GM12878 (cell line): Measurements from ENCODE around the gene SP6. TPM values are rescaled to one million over a fixed set of nuclear protein-coding genes. Genes with fewer than 3 reads are reported as not detected.

Experiments used
- ATAC-seq: fragments of 200-7000 bp; cut with Tn5 transposase; 3 replicates; pipeline ENCODE4 v1.9.1; 2020; ENCODE audit warnings: mild to moderate bottlenecking, moderate library complexity
- BruUV-seq: library from RNA; stranded (reverse); fragments of 400-500 nt; replicated peaks from 2 replicates; lab custom pipeline; 2021; lab: Mats Ljungman, UMichigan
- CTCF ChIA-PET: fragments of 300-600 bp; sonication (Branson Sonifier 250); formaldehyde crosslinking; extraction: SDS; loops from one replicate; lab custom pipeline; 2021; ENCODE audit warnings: inconsistent platforms; lab: Yijun Ruan, JAX
- POLR2A ChIA-PET: fragments of 350-600 bp; formaldehyde crosslinking; extraction: SDS; loops from one replicate; lab custom pipeline; 2021; ENCODE audit warnings: inconsistent platforms; lab: Charles Lee
- RAD21 ChIA-PET: fragments of 300-600 bp; sonication (Branson Sonifier 250); formaldehyde crosslinking; loops from one replicate; lab custom pipeline; 2023; ENCODE audit warnings: antibody characterized with exemption; ENCODE audit not compliant: unreplicated experiment; lab: Charles Lee
- SMC1A ChIA-PET: fragments of 300-600 bp; sonication (Branson Sonifier 250); formaldehyde crosslinking; loops from one replicate; lab custom pipeline; 2023; ENCODE audit not compliant: unreplicated experiment, uncharacterized antibody; lab: Charles Lee
- DNase-seq: peaks from one replicate; pipeline ENCODE4 v3.0.0-alpha.2; 2011; ENCODE audit warnings: low read depth, low spot score
- FAIRE-seq: peaks from 3 replicates; lab custom pipeline; 2011; peaks lifted over from hg19 to GRCh38; lab: Jason Lieb, UNC
- H2AFZ ChIP-seq: 2 replicates; pipeline ENCODE4 v1.6.0; 2011; ENCODE audit warnings: low read depth, low read length, control low read depth; ENCODE audit not compliant: control insufficient read depth
- H3K27ac ChIP-seq: 2 replicates; pipeline ENCODE4 v1.5.1; 2011; ENCODE audit warnings: control low read depth; ENCODE audit not compliant: control insufficient read depth, insufficient read depth
- H3K27me3 ChIP-seq, 2 experiments: replicated peaks in 1 of 2; 2 replicates each; pipeline versions ENCODE4 v1.6.0 to v1.6.1; 2011; ENCODE audit warnings: low read length in 1 of 2; ENCODE audit not compliant: control insufficient read depth in 2 of 2, insufficient read depth in 2 of 2
- H3K36me3 ChIP-seq, 2 experiments: 2 replicates each; pipeline ENCODE4 v1.5.1; 2011; ENCODE audit warnings: low read length in 1 of 2; ENCODE audit not compliant: control insufficient read depth in 2 of 2, insufficient read depth in 2 of 2
- H3K4me1 ChIP-seq: 2 replicates; pipeline ENCODE4 v1.6.1; 2011; ENCODE audit warnings: mild to moderate bottlenecking, low read length, moderate library complexity, mixed read lengths; ENCODE audit not compliant: control insufficient read depth, insufficient read depth
- H3K4me2 ChIP-seq: 2 replicates; pipeline ENCODE4 v1.6.0; 2011; ENCODE audit warnings: control low read depth; ENCODE audit not compliant: control insufficient read depth, insufficient read depth
- H3K4me3 ChIP-seq: fragments of 200-600 bp; sonication (generic); 2 replicates; pipeline ENCODE4 v1.5.1; 2016
- H3K79me2 ChIP-seq: 2 replicates; pipeline ENCODE4 v1.6.0; 2011; ENCODE audit warnings: low read length; ENCODE audit not compliant: control insufficient read depth, insufficient read depth
- H3K9ac ChIP-seq: 2 replicates; pipeline ENCODE4 v1.8.0; 2011; ENCODE audit warnings: low read length, control low read depth, mixed read lengths; ENCODE audit not compliant: control insufficient read depth, insufficient read depth
- H3K9me3 ChIP-seq: replicated peaks from 3 replicates; pipeline ENCODE4 v1.5.1; 2011; ENCODE audit warnings: mild to moderate bottlenecking, low read length; ENCODE audit not compliant: control insufficient read depth, insufficient read depth
- H4K20me1 ChIP-seq: 2 replicates; pipeline ENCODE4 v1.6.0; 2011; ENCODE audit not compliant: control insufficient read depth, insufficient read depth
- CHD1 ChIP-seq: IDR thresholded peaks from 2 replicates; pipeline ENCODE4 v1.6.1; 2012; ENCODE audit warnings: low read depth, low read length, improper control_type of control experiment
- ETV6 ChIP-seq, 2 experiments: fragments of 450-650 bp in 1 of 2; IDR thresholded peaks in 1 of 2; conservative IDR thresholded peaks in 1 of 2; 2 replicates each; pipeline ENCODE4 v1.6.1; 2014; ENCODE audit warnings: antibody characterized with exemption in 1 of 2, borderline replicate concordance in 1 of 2, low read depth in 1 of 2, mild to moderate bottlenecking in 1 of 2, moderate library complexity in 1 of 2
- FOS ChIP-seq: IDR thresholded peaks from 3 replicates; pipeline ENCODE4 v1.6.1; 2011; ENCODE audit warnings: borderline replicate concordance; ENCODE audit not compliant: insufficient read length; ENCODE audit errors: extremely low read depth
- IKZF1 ChIP-seq: fragments of 450-650 bp; conservative IDR thresholded peaks from 2 replicates; pipeline ENCODE4 v1.6.1; 2017; ENCODE audit warnings: antibody characterized with exemption, mild to moderate bottlenecking
- JUNB ChIP-seq: IDR thresholded peaks from 2 replicates; pipeline ENCODE4 v1.6.1; 2016; ENCODE audit warnings: antibody characterized with exemption, mild to moderate bottlenecking
- MTA3 ChIP-seq: IDR thresholded peaks from 2 replicates; pipeline ENCODE4 v1.6.1; 2012; ENCODE audit warnings: low read length, inconsistent platforms, borderline replicate concordance
- MYC ChIP-seq: IDR thresholded peaks from 2 replicates; pipeline ENCODE4 v1.6.1; 2011; ENCODE audit warnings: mild to moderate bottlenecking, low read length, moderate library complexity, inconsistent platforms; ENCODE audit not compliant: insufficient read depth, insufficient replicate concordance, insufficient read length, severe bottlenecking
- RELA ChIP-seq: fragments of 450-650 bp; IDR thresholded peaks from 2 replicates; pipeline ENCODE4 v1.8.0; 2014; ENCODE audit warnings: borderline replicate concordance; ENCODE audit not compliant: partially characterized antibody
- RFX5 ChIP-seq: IDR thresholded peaks from 2 replicates; pipeline ENCODE4 v1.6.1; 2011; ENCODE audit warnings: low read depth, low read length, improper control_type of control experiment
- RUNX3 ChIP-seq: IDR thresholded peaks from 2 replicates; pipeline ENCODE4 v1.6.1; 2012; ENCODE audit warnings: low read length, inconsistent platforms
- ZNF622 ChIP-seq: fragments of 450-650 bp; IDR thresholded peaks from 2 replicates; pipeline ENCODE4 v1.6.1; 2017; ENCODE audit warnings: mild to moderate bottlenecking, inconsistent platforms
- WGBS: methylation state at CpG from one replicate; pipeline ENCODE4 v1.1.6; 2016; ENCODE audit warnings: low lambda C conversion rate; ENCODE audit not compliant: insufficient replicate concordance, insufficient coverage; ENCODE audit errors: missing lambda C conversion rate; 5-methylcytosine and 5-hydroxymethylcytosine counted together
- in situ Hi-C: fragments of 300-500 bp; cut with MboI; formaldehyde crosslinking; loops from 9 replicates; pipeline ENCODE4 v1.14.3; 2018; ENCODE audit warnings: mixed read lengths
- intact Hi-C: fragments of 100-400 bp; cut with micrococcal nuclease; formaldehyde crosslinking; loops from one replicate; pipeline ENCODE4 v1.14.2; 2022; ENCODE audit not compliant: unreplicated experiment
- polyA plus RNA-seq, 11 experiments: library from polyadenylated mRNA; depleted of rRNA in 4 of 11; unstranded in 6 of 11; stranded (reverse) in 5 of 11; fragments of >200 nt; fragmentation: Nextera tagmentation in 4 of 11; fragmentation: Illumina TruSeq in 1 of 11; extraction: Ambion mirVana in 4 of 11; extraction: Trizol in 1 of 11; gene quantifications; 1 replicate in 1 of 11; 2 replicates in 10 of 11; pipeline versions ENCODE4 v1.2.1 to v1.2.3, GENCODE V29; 2011 to 2016; ENCODE audit warnings: inconsistent platforms in 2 of 11, missing spikeins in 2 of 11, low read depth in 1 of 11
- total RNA-seq, 4 experiments: library from RNA; depleted of rRNA in 3 of 4; stranded (reverse); fragments of >200 nt in 3 of 4; fragmentation: Illumina TruSeq in 1 of 4; extraction: Trizol in 1 of 4; gene quantifications; 2 replicates each; pipeline versions ENCODE4 v1.2.1 to v1.2.3, GENCODE V29; 2013 to 2021
- TF ChIP-seq, protein P1 (sequence below): fragments of 150-350 bp; IDR thresholded peaks from 2 replicates; pipeline ENCODE4 v1.6.1; 2014; ENCODE audit warnings: mild to moderate bottlenecking, low read depth, low read length
- TF ChIP-seq, protein P2 (sequence below): IDR thresholded peaks from 2 replicates; pipeline ENCODE4 v1.6.1; 2011; ENCODE audit warnings: borderline replicate concordance, low read depth, mild to moderate bottlenecking, moderate library complexity, mixed read lengths, low read length; ENCODE audit not compliant: insufficient read depth; ENCODE audit errors: extremely low read length
- TF ChIP-seq, protein P3 (sequence below): fragments of 450-650 bp; IDR thresholded peaks from 2 replicates; pipeline ENCODE4 v1.6.1; 2017; ENCODE audit warnings: low read depth, mild to moderate bottlenecking, moderate library complexity

Gene SP6
- total and polyA plus RNA-seq, 10 of the 15 experiments (the other 5 are each of a cell fraction or from before 2014, with no cell fraction given): 0.05 to 0.15 (median 0.06) TPM; not detected in 7

DNA sequence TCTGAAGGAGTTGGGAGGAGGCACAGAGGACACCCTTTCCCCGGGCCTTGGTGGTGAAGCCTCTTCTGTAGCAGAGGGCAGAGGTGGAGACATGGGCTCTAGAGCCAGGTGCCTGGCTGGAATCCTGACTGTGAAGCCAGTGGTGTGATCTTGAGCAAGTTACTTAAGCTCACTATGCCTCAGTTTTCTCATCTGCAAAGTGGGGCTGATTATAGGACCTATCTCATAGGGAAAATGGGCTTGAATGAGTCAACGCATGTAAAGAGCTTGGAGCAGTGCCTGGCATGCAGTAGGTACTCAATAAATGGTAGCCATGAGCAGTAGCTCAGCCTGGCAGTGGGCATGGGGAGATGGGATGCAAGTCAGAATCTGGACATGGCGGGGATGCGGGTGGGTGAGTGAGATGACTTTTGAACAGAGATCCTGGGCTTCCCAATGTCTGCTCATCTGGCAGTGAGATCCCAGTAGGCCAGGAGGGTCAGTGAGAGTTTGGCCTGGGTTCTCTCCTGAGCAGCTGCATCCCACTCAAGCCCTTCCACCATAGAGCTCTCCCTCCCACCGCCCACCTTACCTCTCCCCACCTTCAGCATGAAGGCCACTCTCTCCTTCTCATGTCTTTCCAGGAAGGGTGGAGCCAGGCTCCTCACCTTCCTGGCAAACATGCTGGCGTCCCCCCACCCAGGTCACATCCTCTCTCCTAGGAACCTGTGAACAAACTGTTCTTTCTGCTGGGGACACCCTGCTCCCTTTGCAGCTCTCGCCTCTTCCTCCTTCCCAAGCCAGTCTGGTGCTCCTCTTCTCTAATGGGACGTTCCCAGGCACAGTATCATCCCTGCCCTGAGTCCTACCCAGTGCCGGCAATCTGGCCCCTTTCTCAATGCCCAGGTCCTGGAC is 32.0 kb upstream of the SP6 start:
- Histone ChIP-seq H3K4me3 (no peak overlapping the region), H3K79me2 (no peaks in the 10 kb centered on the region), H3K9me3 (no peaks in the 10 kb centered on the region), H3K27me3 (peaks cover 3 to 4% of the 10 kb centered on the region in 2 experiments; a peak in 3 of 4 replicates), H3K27ac (no peak overlapping the region), H3K9ac (no peak overlapping the region), H3K4me2 (no peak overlapping the region), H2AFZ (no peak overlapping the region), H3K4me1 (no peaks in the 10 kb centered on the region), H4K20me1 (no peaks in the 10 kb centered on the region), H3K36me3 (no peaks in the 10 kb centered on the region)
- WGBS: 44% methylated on average over 9 of the region's 9 CpGs
- intact Hi-C loops (no loop called here), in situ Hi-C loops (no loop called here)
- ChIA-PET CTCF (interaction anchor here (1.2 to 14.9 kb wide), 3 partner anchors 9 to 64 kb away, joined by 3 to 502 read pairs (median 5); partner anchors contain the start of genes SCRN2 and SP6), RAD21 (no interaction called here), SMC1A (interaction anchor here (14.5 kb wide), 1 partner anchor 36 kb away, joined by 231 read pairs; the partner anchor contains the start of genes SCRN2 and SP6), POLR2A (interaction anchor here (0.5 to 0.6 kb wide), 2 partner anchors 9 to 202 kb away, joined by 3 to 4 read pairs; no protein-coding TSS in a partner anchor)
- FAIRE-seq: no peak
- BruUV-seq: no TSS peak
- no peak for DNase-seq
- no peak for ATAC-seq
- TF ChIP-seq ZNF622 (no peak), ETV6 (conservative IDR thresholded peaks at IDR 0.05 in 1 of 2, IDR thresholded peaks at IDR 0.05 in 1 of 2; ENCODE audit: borderline replicate concordance in 1 of 2, low read depth in 1 of 2) (no peak), MTA3 (no peak), RFX5 (no peak), JUNB (no peak), CHD1 (no peak), FOS (no peak), RELA (no peak), MYC (no peak), IKZF1 (no peak), RUNX3 (no peak)
- TF ChIP-seq, protein P1, sequence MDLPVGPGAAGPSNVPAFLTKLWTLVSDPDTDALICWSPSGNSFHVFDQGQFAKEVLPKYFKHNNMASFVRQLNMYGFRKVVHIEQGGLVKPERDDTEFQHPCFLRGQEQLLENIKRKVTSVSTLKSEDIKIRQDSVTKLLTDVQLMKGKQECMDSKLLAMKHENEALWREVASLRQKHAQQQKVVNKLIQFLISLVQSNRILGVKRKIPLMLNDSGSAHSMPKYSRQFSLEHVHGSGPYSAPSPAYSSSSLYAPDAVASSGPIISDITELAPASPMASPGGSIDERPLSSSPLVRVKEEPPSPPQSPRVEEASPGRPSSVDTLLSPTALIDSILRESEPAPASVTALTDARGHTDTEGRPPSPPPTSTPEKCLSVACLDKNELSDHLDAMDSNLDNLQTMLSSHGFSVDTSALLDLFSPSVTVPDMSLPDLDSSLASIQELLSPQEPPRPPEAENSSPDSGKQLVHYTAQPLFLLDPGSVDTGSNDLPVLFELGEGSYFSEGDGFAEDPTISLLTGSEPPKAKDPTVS: no peak
- TF ChIP-seq, protein P2, sequence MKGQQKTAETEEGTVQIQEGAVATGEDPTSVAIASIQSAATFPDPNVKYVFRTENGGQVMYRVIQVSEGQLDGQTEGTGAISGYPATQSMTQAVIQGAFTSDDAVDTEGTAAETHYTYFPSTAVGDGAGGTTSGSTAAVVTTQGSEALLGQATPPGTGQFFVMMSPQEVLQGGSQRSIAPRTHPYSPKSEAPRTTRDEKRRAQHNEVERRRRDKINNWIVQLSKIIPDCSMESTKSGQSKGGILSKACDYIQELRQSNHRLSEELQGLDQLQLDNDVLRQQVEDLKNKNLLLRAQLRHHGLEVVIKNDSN: no peak
- TF ChIP-seq, protein P3, sequence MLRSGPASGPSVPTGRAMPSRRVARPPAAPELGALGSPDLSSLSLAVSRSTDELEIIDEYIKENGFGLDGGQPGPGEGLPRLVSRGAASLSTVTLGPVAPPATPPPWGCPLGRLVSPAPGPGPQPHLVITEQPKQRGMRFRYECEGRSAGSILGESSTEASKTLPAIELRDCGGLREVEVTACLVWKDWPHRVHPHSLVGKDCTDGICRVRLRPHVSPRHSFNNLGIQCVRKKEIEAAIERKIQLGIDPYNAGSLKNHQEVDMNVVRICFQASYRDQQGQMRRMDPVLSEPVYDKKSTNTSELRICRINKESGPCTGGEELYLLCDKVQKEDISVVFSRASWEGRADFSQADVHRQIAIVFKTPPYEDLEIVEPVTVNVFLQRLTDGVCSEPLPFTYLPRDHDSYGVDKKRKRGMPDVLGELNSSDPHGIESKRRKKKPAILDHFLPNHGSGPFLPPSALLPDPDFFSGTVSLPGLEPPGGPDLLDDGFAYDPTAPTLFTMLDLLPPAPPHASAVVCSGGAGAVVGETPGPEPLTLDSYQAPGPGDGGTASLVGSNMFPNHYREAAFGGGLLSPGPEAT: no peak
